Glutamatergic neuron (in vitro differentiated cells): Measurements from ENCODE around the gene PRKG1. TPM values are rescaled to one million over a fixed set of nuclear protein-coding genes. Genes with fewer than 3 reads are reported as not detected.
A peak's percentile ranks its signal among the peaks of the same experiment; 100 is the strongest.

ENCODE experiments used
- DNase-seq: peaks from one replicate; pipeline ENCODE4 v3.0.0; 2022
- H3K27ac Mint-ChIP-seq: one replicate; pipeline ENCODE4 v1.8.0; 2020; ENCODE audit warnings: mild to moderate bottlenecking, mixed read lengths, inconsistent platforms; ENCODE audit not compliant: unreplicated experiment
- H3K27me3 Mint-ChIP-seq: one replicate; pipeline ENCODE4 v1.8.0; 2020; ENCODE audit warnings: mild to moderate bottlenecking, moderate library complexity, mixed read lengths, inconsistent platforms; ENCODE audit not compliant: unreplicated experiment
- H3K36me3 Mint-ChIP-seq: one replicate; pipeline ENCODE4 v1.8.0; 2020; ENCODE audit warnings: mild to moderate bottlenecking, mixed read lengths, inconsistent platforms; ENCODE audit not compliant: unreplicated experiment
- H3K4me1 Mint-ChIP-seq: one replicate; pipeline ENCODE4 v1.8.0; 2020; ENCODE audit warnings: mild to moderate bottlenecking, low read depth, mixed read lengths, inconsistent platforms; ENCODE audit not compliant: unreplicated experiment
- H3K4me3 Mint-ChIP-seq: one replicate; pipeline ENCODE4 v1.8.0; 2020; ENCODE audit warnings: mild to moderate bottlenecking, mixed read lengths, inconsistent platforms; ENCODE audit not compliant: unreplicated experiment
- H3K9me3 Mint-ChIP-seq: one replicate; pipeline ENCODE4 v1.8.0; 2020; ENCODE audit warnings: mild to moderate bottlenecking, moderate library complexity, mixed read lengths, inconsistent platforms; ENCODE audit not compliant: unreplicated experiment
- CTCF ChIP-seq: fragments of 200-600 bp; sonication (generic); IDR thresholded peaks from one replicate; pipeline ENCODE4 v1.5.0; 2021; ENCODE audit not compliant: partially characterized antibody, unreplicated experiment
- total RNA-seq: library from RNA; stranded (reverse); fragmentation: NEBNext Ultra II Directional; extraction: Animal tissue kit (Norgen Biotek cat#: 25700); gene quantifications from one replicate; pipeline ENCODE4 v1.2.1, GENCODE V29; 2021; ENCODE audit not compliant: unreplicated experiment

The PRKG1 gene
- total RNA-seq, 1 donor from 2014 or later, result 52.7 TPM

DNA sequence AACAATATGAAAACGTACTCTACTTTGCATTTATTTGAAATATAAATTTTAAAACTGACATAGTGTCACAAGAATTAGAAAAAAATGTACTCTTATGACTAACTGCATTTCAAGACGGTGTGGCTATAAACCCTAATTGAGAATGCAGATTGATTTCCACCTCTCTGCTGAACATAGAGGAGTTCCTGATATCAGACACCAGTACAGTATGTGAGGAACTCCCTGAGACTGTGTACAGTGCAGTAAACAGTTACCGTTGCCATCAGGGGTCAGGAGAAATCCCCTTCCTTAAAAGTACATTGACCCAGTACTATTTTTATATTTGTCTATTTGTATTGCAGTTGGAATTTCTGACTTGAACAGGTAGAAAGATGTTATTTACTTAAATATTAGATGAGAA lies 1178.0 kb downstream of the PRKG1 start:
- DNase-seq, result no peak
- H3K27me3 Mint-ChIP-seq, result no peaks in the 10 kb centered on the region

GRCh38 chr10:52256832-52257691 lies 1182.8 kb downstream of the PRKG1 start:
- Mint-ChIP-seq H3K36me3 (no peaks in the 10 kb centered on the region), H3K27me3 (no peaks in the 10 kb centered on the region), H3K4me1 (peaks cover 25% of the 10 kb centered on the region), H3K27ac (no peak overlapping the region), H3K9me3 (peaks cover 1% of the 10 kb centered on the region), H3K4me3 (no peak overlapping the region)
- DNase-seq, result no peak
- no peak for TF ChIP-seq CTCF

More for the DNA sequence above, 1178.0 kb downstream of the PRKG1 start:
- Mint-ChIP-seq H3K4me3 (no peak overlapping the region), H3K27ac (no peak overlapping the region), H3K9me3 (no peaks in the 10 kb centered on the region), H3K4me1 (peaks cover 18% of the 10 kb centered on the region), H3K36me3 (no peaks in the 10 kb centered on the region)
- no peak for TF ChIP-seq CTCF

DNA sequence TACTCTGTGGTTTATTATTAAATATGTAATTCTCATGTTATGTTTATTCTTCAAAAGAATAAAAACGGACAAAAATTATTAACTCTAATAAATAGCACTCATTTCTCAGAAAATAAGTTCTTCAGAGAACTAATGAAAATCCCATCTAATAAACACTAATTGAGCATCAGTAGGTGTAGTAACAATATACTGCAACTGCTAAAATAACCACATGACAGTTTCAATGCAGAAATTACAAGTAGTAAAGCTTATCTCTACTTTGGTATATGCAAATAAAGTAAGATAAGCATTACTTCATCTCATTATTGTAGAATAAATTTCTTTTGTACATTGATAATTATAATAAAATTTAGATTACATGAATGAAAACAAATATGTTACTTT lies 1183.4 kb downstream of the PRKG1 start:
- Mint-ChIP-seq H3K36me3 (no peaks in the 10 kb centered on the region), H3K4me1 (peaks cover 21% of the 10 kb centered on the region), H3K27me3 (no peaks in the 10 kb centered on the region), H3K27ac (no peak overlapping the region), H3K9me3 (peaks cover 3% of the 10 kb centered on the region), H3K4me3 (no peak overlapping the region)
- TF ChIP-seq CTCF, result no peak
- DNase-seq, result no peak

GRCh38 chr10:52258799-52259425 lies 1184.6 kb downstream of the PRKG1 start:
- Mint-ChIP-seq H3K27ac (peak overlapping the region; percentile 63), H3K4me3 (no peak overlapping the region), H3K4me1 (peaks cover 21% of the 10 kb centered on the region), H3K36me3 (no peaks in the 10 kb centered on the region), H3K27me3 (peaks cover 2% of the 10 kb centered on the region), H3K9me3 (peaks cover 3% of the 10 kb centered on the region)
- DNase-seq, result no peak
- no peak for TF ChIP-seq CTCF

DNA sequence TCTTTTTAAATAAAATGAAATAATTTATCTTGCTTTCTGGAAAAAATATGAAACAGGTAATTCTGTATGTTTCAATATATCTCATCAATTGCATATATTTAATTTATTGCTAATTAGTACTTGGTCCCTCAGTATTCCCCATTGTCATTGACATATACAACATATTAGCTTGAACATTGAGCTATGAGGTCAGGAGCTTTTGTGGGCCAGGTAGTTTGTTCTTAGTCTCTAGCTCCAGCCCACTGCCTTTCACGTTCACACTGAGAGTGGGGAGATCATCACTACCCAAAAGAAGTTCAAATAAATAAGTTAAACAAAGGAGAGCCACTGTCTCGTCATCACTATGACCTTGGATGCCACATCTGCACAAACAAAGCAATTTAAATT lies 1185.1 kb downstream of the PRKG1 start:
- Mint-ChIP-seq H3K36me3 (no peaks in the 10 kb centered on the region), H3K9me3 (peaks cover 3% of the 10 kb centered on the region), H3K4me1 (peaks cover 21% of the 10 kb centered on the region), H3K27ac (peak overlapping the region; percentile 55), H3K27me3 (peaks cover 2% of the 10 kb centered on the region), H3K4me3 (no peak overlapping the region)
- DNase-seq, result no peak
- no peak for TF ChIP-seq CTCF
